ENCODE data around the gene PUSL1.

The PUSL1 gene

GRCh38 chr1:1298861-1299685 lies 9.3 kb upstream of the PUSL1 start:
- no peak for DNase-seq (ENCODE audit: low spot score)
- no peak for TF ChIP-seq CTCF (IDR thresholded peaks at IDR 0.05; ENCODE audit: borderline replicate concordance, control extremely low read depth, extremely low read depth, insufficient read depth, missing control alignments)
- in situ Hi-C loops (cut with MboI; ENCODE audit: low sequenced_read_pairs, unreplicated experiment) = no loop called here

- in situ Hi-C loops (cut with MboI; ENCODE audit: low sequenced_read_pairs, unreplicated experiment) = no loop called here
- DNase-seq (ENCODE audit: low spot score) = peak; percentile 69
- TF ChIP-seq CTCF (IDR thresholded peaks at IDR 0.05; ENCODE audit: borderline replicate concordance, control extremely low read depth, extremely low read depth, insufficient read depth, missing control alignments) = peak; percentile 30
These were observed 8.6 kb upstream of the PUSL1 start for GRCh38 chr1:1299686-1300351.

GRCh38 chr1:1300352-1300739 lies 8.1 kb upstream of the PUSL1 start:
- no peak for DNase-seq (ENCODE audit: low spot score)
- no peak for TF ChIP-seq CTCF (IDR thresholded peaks at IDR 0.05; ENCODE audit: borderline replicate concordance, control extremely low read depth, extremely low read depth, insufficient read depth, missing control alignments)
- in situ Hi-C loops (cut with MboI; ENCODE audit: low sequenced_read_pairs, unreplicated experiment) = no loop called here

GRCh38 chr1:1302006-1302430 lies 6.4 kb upstream of the PUSL1 start:
- TF ChIP-seq CTCF (IDR thresholded peaks at IDR 0.05; ENCODE audit: borderline replicate concordance, control extremely low read depth, extremely low read depth, insufficient read depth, missing control alignments) = peak; percentile 37
- in situ Hi-C loops (cut with MboI; ENCODE audit: low sequenced_read_pairs, unreplicated experiment) = no loop called here
- no peak for DNase-seq (ENCODE audit: low spot score)

GRCh38 chr1:1302951-1303509 lies 5.4 kb upstream of the PUSL1 start:
- DNase-seq (ENCODE audit: low spot score) = no peak
- TF ChIP-seq CTCF (IDR thresholded peaks at IDR 0.05; ENCODE audit: borderline replicate concordance, control extremely low read depth, extremely low read depth, insufficient read depth, missing control alignments) = no peak
- in situ Hi-C loops (cut with MboI; ENCODE audit: low sequenced_read_pairs, unreplicated experiment) = no loop called here

GRCh38 chr1:1303736-1304135 lies 4.7 kb upstream of the PUSL1 start:
- in situ Hi-C loops (cut with MboI; ENCODE audit: low sequenced_read_pairs, unreplicated experiment) = no loop called here
- no peak for TF ChIP-seq CTCF (IDR thresholded peaks at IDR 0.05; ENCODE audit: borderline replicate concordance, control extremely low read depth, extremely low read depth, insufficient read depth, missing control alignments)
- no peak for DNase-seq (ENCODE audit: low spot score)
